SIG-M5 treated with dmso at 0.1 percent for 504 hours (cell line): ENCODE data around the gene TFF1.

Experiments used
- DNase-seq: peaks from one replicate; lab custom pipeline; 2025; ENCODE audit not compliant: unreplicated experiment; lab: John Stamatoyannopoulos, UW

Gene TFF1

GRCh38 chr21:42319851-42320572 lies 46.3 kb downstream of the TFF1 start:
- DNase-seq, result no peak

- peak; percentile 59 for DNase-seq
These were observed 47.0 kb downstream of the TFF1 start for GRCh38 chr21:42319376-42319775.

- DNase-seq, result no peak
These were observed 48.2 kb downstream of the TFF1 start for GRCh38 chr21:42317826-42318746.

- no peak for DNase-seq
These were observed 49.0 kb downstream of the TFF1 start for GRCh38 chr21:42317341-42317741.

GRCh38 chr21:42316891-42317290 lies 49.4 kb downstream of the TFF1 start:
- DNase-seq, result no peak

GRCh38 chr21:42315296-42315891 lies 50.9 kb downstream of the TFF1 start, which contains the start of gene TFF3:
Gene TFF3 (minus strand): TSS chr21:42315409. CDS start chr21:42315374, 35 bp downstream.
- peak; percentile 9 for DNase-seq

- no peak for DNase-seq
These were observed 51.6 kb downstream of the TFF1 start for GRCh38 chr21:42314616-42315295.

GRCh38 chr21:42313501-42313969 lies 52.8 kb downstream of the TFF1 start:
- DNase-seq, result no peak

GRCh38 chr21:42312626-42313104 lies 53.7 kb downstream of the TFF1 start:
- DNase-seq, result no peak
